ENCODE measurements around the gene ZNF689. TPM values are rescaled to one million over a fixed set of nuclear protein-coding genes. Genes with fewer than 3 reads are reported as not detected.
A peak's percentile ranks its signal among the peaks of the same experiment; 100 is the strongest.

Gene ZNF689
- total and polyA plus RNA-seq, 10 donors: 3.5 to 14.6 (median 9.6) TPM

GRCh38 chr16:30571445-30572322, 38.5 kb downstream of the ZNF689 start, which contains the start of gene ZNF688:
ZNF688 (minus strand) TSS chr16:30571714; CDS start chr16:30571629, 85 bp downstream.
- H3K4me3 ChIP-seq: peak within 1 kb of the TSS; percentile 43 to 76 (median 60)
- H3K27ac ChIP-seq: peak within 1 kb of the TSS; percentile 93 to 100 (median 98)
- peak in 2 of 3 donors; percentile 28 to 67 for TF ChIP-seq POLR2A (IDR thresholded peaks at IDR 0.05)
- TF ChIP-seq, protein P1, sequence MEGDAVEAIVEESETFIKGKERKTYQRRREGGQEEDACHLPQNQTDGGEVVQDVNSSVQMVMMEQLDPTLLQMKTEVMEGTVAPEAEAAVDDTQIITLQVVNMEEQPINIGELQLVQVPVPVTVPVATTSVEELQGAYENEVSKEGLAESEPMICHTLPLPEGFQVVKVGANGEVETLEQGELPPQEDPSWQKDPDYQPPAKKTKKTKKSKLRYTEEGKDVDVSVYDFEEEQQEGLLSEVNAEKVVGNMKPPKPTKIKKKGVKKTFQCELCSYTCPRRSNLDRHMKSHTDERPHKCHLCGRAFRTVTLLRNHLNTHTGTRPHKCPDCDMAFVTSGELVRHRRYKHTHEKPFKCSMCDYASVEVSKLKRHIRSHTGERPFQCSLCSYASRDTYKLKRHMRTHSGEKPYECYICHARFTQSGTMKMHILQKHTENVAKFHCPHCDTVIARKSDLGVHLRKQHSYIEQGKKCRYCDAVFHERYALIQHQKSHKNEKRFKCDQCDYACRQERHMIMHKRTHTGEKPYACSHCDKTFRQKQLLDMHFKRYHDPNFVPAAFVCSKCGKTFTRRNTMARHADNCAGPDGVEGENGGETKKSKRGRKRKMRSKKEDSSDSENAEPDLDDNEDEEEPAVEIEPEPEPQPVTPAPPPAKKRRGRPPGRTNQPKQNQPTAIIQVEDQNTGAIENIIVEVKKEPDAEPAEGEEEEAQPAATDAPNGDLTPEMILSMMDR (IDR thresholded peaks at IDR 0.05 in 8 of 11, conservative IDR thresholded peaks at IDR 0.05 in 3 of 11): peak in 2 of 11 experiments; percentile 14 to 25
- TF ChIP-seq POLR2AphosphoS5 (IDR thresholded peaks at IDR 0.05): peak; percentile 79 to 87 (median 84)
- DNase-seq: peak; percentile 97
- 0 to 2% (median 0%) methylated on average over 22 to 67 of the region's 67 CpGs for WGBS, 5 donors
- peaks cover 0 to 15% (median 2%) of the 10 kb centered on the region in 6 donors for H3K36me3 ChIP-seq
- no peaks in the 10 kb centered on the region for H3K27me3 ChIP-seq (replicated peaks in 1 of 7)
- H3K4me1 ChIP-seq: peaks cover 26 to 62% (median 47%) of the 10 kb centered on the region in 6 donors
- no peaks in the 10 kb centered on the region for H3K9me3 ChIP-seq
- intact Hi-C loops (cut with DNase I; ENCODE audit: low total_unique reads): no loop called here

DNA sequence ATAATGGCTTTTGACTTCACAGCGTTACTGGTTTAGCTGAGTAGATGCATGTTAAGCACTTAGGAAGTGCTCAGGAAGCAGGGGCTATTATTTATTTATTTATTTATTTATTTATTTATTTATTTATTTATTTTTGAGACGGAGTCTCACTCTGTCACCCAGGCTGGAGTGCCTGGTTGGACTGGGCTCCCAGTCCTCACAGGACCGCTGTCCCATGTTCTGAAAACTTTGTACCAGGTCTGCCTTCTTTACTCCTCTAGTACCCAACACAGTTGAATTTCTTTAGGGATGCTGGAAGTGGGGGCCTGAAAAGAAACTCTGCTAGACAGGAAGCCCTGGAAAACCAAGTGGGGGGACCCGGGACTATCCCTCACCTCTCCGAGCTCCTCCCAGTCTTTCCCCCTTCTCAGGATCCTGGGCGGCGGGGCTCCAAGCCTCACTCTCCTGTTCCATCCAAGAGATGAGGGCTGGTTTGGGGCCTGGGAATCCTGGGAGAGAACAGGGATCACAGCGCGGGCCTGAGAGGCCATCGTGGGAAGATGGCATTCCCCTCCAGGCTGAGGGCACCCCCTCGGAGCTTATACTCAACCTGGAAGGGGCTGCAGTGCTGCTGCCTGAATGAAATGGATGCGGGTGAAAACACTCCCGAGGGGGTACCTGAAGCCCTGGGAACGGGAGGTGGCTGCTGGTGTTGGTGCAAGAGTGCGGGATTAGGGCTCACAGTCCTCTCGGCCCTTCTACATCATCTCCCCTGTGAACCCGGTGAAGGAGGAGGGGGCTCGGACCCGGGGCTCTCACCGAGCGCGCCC, 39.3 kb downstream of the ZNF689 start:
- peak; percentile 79 for DNase-seq

GRCh38 chr16:30569746-30570635, 40.2 kb downstream of the ZNF689 start:
- Histone ChIP-seq H3K4me3 (peak overlapping the region in 6 of 8 donors; percentile 57 to 76 (median 68)), H3K27me3 (replicated peaks in 1 of 7) (no peaks in the 10 kb centered on the region), H3K4me1 (peaks cover 26 to 62% (median 47%) of the 10 kb centered on the region in 6 donors), H3K36me3 (peaks cover 0 to 5% (median 2%) of the 10 kb centered on the region in 6 donors), H3K9me3 (no peaks in the 10 kb centered on the region), H3K27ac (peak overlapping the region in 7 of 8 donors; percentile 93 to 100 (median 99))
- 76 to 89% (median 82%) methylated on average over 20 to 44 of the region's 44 CpGs for WGBS, 5 donors
- peak in 1 of 3 donors; percentile 53 for TF ChIP-seq POLR2AphosphoS5 (IDR thresholded peaks at IDR 0.05)
- TF ChIP-seq POLR2A (IDR thresholded peaks at IDR 0.05): no peak
- peak; percentile 81 for DNase-seq
- intact Hi-C loops (cut with DNase I; ENCODE audit: low total_unique reads): no loop called here

More for the DNA sequence above, 39.3 kb downstream of the ZNF689 start:
- 11 to 16% (median 12%) methylated on average over 14 to 22 of the region's 22 CpGs for WGBS, 5 donors
- peaks cover 0 to 6% (median 2%) of the 10 kb centered on the region in 6 donors for H3K36me3 ChIP-seq
- no peaks in the 10 kb centered on the region for H3K9me3 ChIP-seq
- no peaks in the 10 kb centered on the region for H3K27me3 ChIP-seq (replicated peaks in 1 of 7)
- H3K27ac ChIP-seq: peak overlapping the region; percentile 93 to 100 (median 98)
- TF ChIP-seq POLR2A (IDR thresholded peaks at IDR 0.05): no peak
- TF ChIP-seq, protein P1 (IDR thresholded peaks at IDR 0.05 in 8 of 11, conservative IDR thresholded peaks at IDR 0.05 in 3 of 11): no peak
- TF ChIP-seq POLR2AphosphoS5 (IDR thresholded peaks at IDR 0.05): no peak
- peak overlapping the region; percentile 43 to 76 (median 60) for H3K4me3 ChIP-seq
- peaks cover 26 to 62% (median 47%) of the 10 kb centered on the region in 6 donors for H3K4me1 ChIP-seq
- intact Hi-C loops (cut with DNase I; ENCODE audit: low total_unique reads): no loop called here

Data from spleen (tissue), 11 donors.